Measurements from ENCODE around the gene GALNT14.

The GALNT14 gene

GRCh38 chr2:31136000-31136399 is 2.2 kb downstream of the GALNT14 start:
- Histone ChIP-seq H3K27ac (ENCODE audit: low read depth in 2 of 2, low read length in 2 of 2) (no peak overlapping the region), H3K4me1 (ENCODE audit: control insufficient read depth in 2 of 2, insufficient read depth in 2 of 2, low read length in 2 of 2) (peaks cover 4 to 8% of the 10 kb centered on the region in 2 donors), H3K36me3 (ENCODE audit: control insufficient read depth in 2 of 2, insufficient read depth in 2 of 2, low read length in 2 of 2) (no peaks in the 10 kb centered on the region), H3K9ac (ENCODE audit: low read depth in 1 of 2, low read length in 2 of 2) (no peak overlapping the region), H3K9me3 (ENCODE audit: control insufficient read depth in 2 of 2, low read length in 2 of 2) (no peaks in the 10 kb centered on the region), H3K4me3 (ENCODE audit: low read length in 2 of 2) (no peak overlapping the region), H3K27me3 (ENCODE audit: control insufficient read depth in 2 of 2, insufficient read depth in 2 of 2, low read length in 2 of 2) (peaks cover 28 to 41% of the 10 kb centered on the region in 2 donors)

- Histone ChIP-seq H3K36me3 (ENCODE audit: control insufficient read depth in 2 of 2, insufficient read depth in 2 of 2, low read length in 2 of 2) (no peaks in the 10 kb centered on the region), H3K4me1 (ENCODE audit: control insufficient read depth in 2 of 2, insufficient read depth in 2 of 2, low read length in 2 of 2) (peaks cover 4 to 8% of the 10 kb centered on the region in 2 donors), H3K9ac (ENCODE audit: low read depth in 1 of 2, low read length in 2 of 2) (no peak overlapping the region), H3K9me3 (ENCODE audit: control insufficient read depth in 2 of 2, low read length in 2 of 2) (no peaks in the 10 kb centered on the region), H3K27me3 (ENCODE audit: control insufficient read depth in 2 of 2, insufficient read depth in 2 of 2, low read length in 2 of 2) (peaks cover 28 to 40% of the 10 kb centered on the region in 2 donors), H3K27ac (ENCODE audit: low read depth in 2 of 2, low read length in 2 of 2) (no peak overlapping the region), H3K4me3 (ENCODE audit: low read length in 2 of 2) (no peak overlapping the region)
Observed at GRCh38 chr2:31134480-31134879, 3.8 kb downstream of the GALNT14 start.

- Histone ChIP-seq H3K27me3 (ENCODE audit: control insufficient read depth in 2 of 2, insufficient read depth in 2 of 2, low read length in 2 of 2) (peaks cover 24 to 32% of the 10 kb centered on the region in 2 donors), H3K36me3 (ENCODE audit: control insufficient read depth in 2 of 2, insufficient read depth in 2 of 2, low read length in 2 of 2) (no peaks in the 10 kb centered on the region), H3K9ac (ENCODE audit: low read depth in 1 of 2, low read length in 2 of 2) (no peak overlapping the region), H3K9me3 (ENCODE audit: control insufficient read depth in 2 of 2, low read length in 2 of 2) (no peaks in the 10 kb centered on the region), H3K4me1 (ENCODE audit: control insufficient read depth in 2 of 2, insufficient read depth in 2 of 2, low read length in 2 of 2) (peaks cover 3 to 5% of the 10 kb centered on the region in 2 donors), H3K4me3 (ENCODE audit: low read length in 2 of 2) (no peak overlapping the region), H3K27ac (ENCODE audit: low read depth in 2 of 2, low read length in 2 of 2) (no peak overlapping the region)
Observed at GRCh38 chr2:31132786-31133185, 5.5 kb downstream of the GALNT14 start.

GRCh38 chr2:31131871-31132270 is 6.4 kb downstream of the GALNT14 start:
- Histone ChIP-seq H3K4me3 (ENCODE audit: low read length in 2 of 2) (no peak overlapping the region), H3K36me3 (ENCODE audit: control insufficient read depth in 2 of 2, insufficient read depth in 2 of 2, low read length in 2 of 2) (no peaks in the 10 kb centered on the region), H3K27me3 (ENCODE audit: control insufficient read depth in 2 of 2, insufficient read depth in 2 of 2, low read length in 2 of 2) (peaks cover 17 to 25% of the 10 kb centered on the region in 2 donors), H3K27ac (ENCODE audit: low read depth in 2 of 2, low read length in 2 of 2) (no peak overlapping the region), H3K9me3 (ENCODE audit: control insufficient read depth in 2 of 2, low read length in 2 of 2) (no peaks in the 10 kb centered on the region), H3K9ac (ENCODE audit: low read depth in 1 of 2, low read length in 2 of 2) (no peak overlapping the region), H3K4me1 (ENCODE audit: control insufficient read depth in 2 of 2, insufficient read depth in 2 of 2, low read length in 2 of 2) (no peaks in the 10 kb centered on the region)

GRCh38 chr2:31129375-31130171 is 8.7 kb downstream of the GALNT14 start:
- Histone ChIP-seq H3K4me3 (ENCODE audit: low read length in 2 of 2) (no peak overlapping the region), H3K9ac (ENCODE audit: low read depth in 1 of 2, low read length in 2 of 2) (no peak overlapping the region), H3K27ac (ENCODE audit: low read depth in 2 of 2, low read length in 2 of 2) (no peak overlapping the region), H3K4me1 (ENCODE audit: control insufficient read depth in 2 of 2, insufficient read depth in 2 of 2, low read length in 2 of 2) (no peaks in the 10 kb centered on the region), H3K36me3 (ENCODE audit: control insufficient read depth in 2 of 2, insufficient read depth in 2 of 2, low read length in 2 of 2) (no peaks in the 10 kb centered on the region), H3K9me3 (ENCODE audit: control insufficient read depth in 2 of 2, low read length in 2 of 2) (no peaks in the 10 kb centered on the region), H3K27me3 (ENCODE audit: control insufficient read depth in 2 of 2, insufficient read depth in 2 of 2, low read length in 2 of 2) (peaks cover 2 to 7% of the 10 kb centered on the region in 2 donors)

- Histone ChIP-seq H3K9me3 (ENCODE audit: control insufficient read depth in 2 of 2, low read length in 2 of 2) (no peaks in the 10 kb centered on the region), H3K27ac (ENCODE audit: low read depth in 2 of 2, low read length in 2 of 2) (no peak overlapping the region), H3K27me3 (ENCODE audit: control insufficient read depth in 2 of 2, insufficient read depth in 2 of 2, low read length in 2 of 2) (no peaks in the 10 kb centered on the region), H3K9ac (ENCODE audit: low read depth in 1 of 2, low read length in 2 of 2) (no peak overlapping the region), H3K4me1 (ENCODE audit: control insufficient read depth in 2 of 2, insufficient read depth in 2 of 2, low read length in 2 of 2) (no peaks in the 10 kb centered on the region), H3K36me3 (ENCODE audit: control insufficient read depth in 2 of 2, insufficient read depth in 2 of 2, low read length in 2 of 2) (no peaks in the 10 kb centered on the region), H3K4me3 (ENCODE audit: low read length in 2 of 2) (no peak overlapping the region)
Observed at GRCh38 chr2:31127931-31128330, 10.3 kb downstream of the GALNT14 start.

- no peaks in the 10 kb centered on the region for H3K4me1 ChIP-seq (ENCODE audit: control insufficient read depth in 2 of 2, insufficient read depth in 2 of 2, low read length in 2 of 2)
- H3K36me3 ChIP-seq (ENCODE audit: control insufficient read depth in 2 of 2, insufficient read depth in 2 of 2, low read length in 2 of 2): no peaks in the 10 kb centered on the region
- no peak overlapping the region for H3K9ac ChIP-seq (ENCODE audit: low read depth in 1 of 2, low read length in 2 of 2)
- no peaks in the 10 kb centered on the region for H3K27me3 ChIP-seq (ENCODE audit: control insufficient read depth in 2 of 2, insufficient read depth in 2 of 2, low read length in 2 of 2)
- no peaks in the 10 kb centered on the region for H3K9me3 ChIP-seq (ENCODE audit: control insufficient read depth in 2 of 2, low read length in 2 of 2)
- H3K4me3 ChIP-seq (ENCODE audit: low read length in 2 of 2): no peak overlapping the region
- H3K27ac ChIP-seq (ENCODE audit: low read depth in 2 of 2, low read length in 2 of 2): no peak overlapping the region
Observed at GRCh38 chr2:31125918-31126695, 12.1 kb downstream of the GALNT14 start.

GRCh38 chr2:31124904-31125303 is 13.3 kb downstream of the GALNT14 start:
- Histone ChIP-seq H3K27me3 (ENCODE audit: control insufficient read depth in 2 of 2, insufficient read depth in 2 of 2, low read length in 2 of 2) (no peaks in the 10 kb centered on the region), H3K4me3 (ENCODE audit: low read length in 2 of 2) (no peak overlapping the region), H3K4me1 (ENCODE audit: control insufficient read depth in 2 of 2, insufficient read depth in 2 of 2, low read length in 2 of 2) (no peaks in the 10 kb centered on the region), H3K27ac (ENCODE audit: low read depth in 2 of 2, low read length in 2 of 2) (no peak overlapping the region), H3K9ac (ENCODE audit: low read depth in 1 of 2, low read length in 2 of 2) (no peak overlapping the region), H3K9me3 (ENCODE audit: control insufficient read depth in 2 of 2, low read length in 2 of 2) (no peaks in the 10 kb centered on the region), H3K36me3 (ENCODE audit: control insufficient read depth in 2 of 2, insufficient read depth in 2 of 2, low read length in 2 of 2) (no peaks in the 10 kb centered on the region)

GRCh38 chr2:31122133-31122532 is 16.1 kb downstream of the GALNT14 start:
- Histone ChIP-seq H3K4me1 (ENCODE audit: control insufficient read depth in 2 of 2, insufficient read depth in 2 of 2, low read length in 2 of 2) (no peaks in the 10 kb centered on the region), H3K27me3 (ENCODE audit: control insufficient read depth in 2 of 2, insufficient read depth in 2 of 2, low read length in 2 of 2) (no peaks in the 10 kb centered on the region), H3K36me3 (ENCODE audit: control insufficient read depth in 2 of 2, insufficient read depth in 2 of 2, low read length in 2 of 2) (no peaks in the 10 kb centered on the region), H3K27ac (ENCODE audit: low read depth in 2 of 2, low read length in 2 of 2) (no peak overlapping the region), H3K9ac (ENCODE audit: low read depth in 1 of 2, low read length in 2 of 2) (no peak overlapping the region), H3K9me3 (ENCODE audit: control insufficient read depth in 2 of 2, low read length in 2 of 2) (no peaks in the 10 kb centered on the region), H3K4me3 (ENCODE audit: low read length in 2 of 2) (no peak overlapping the region)

GRCh38 chr2:31113765-31114164 is 24.5 kb downstream of the GALNT14 start:
- Histone ChIP-seq H3K9me3 (ENCODE audit: control insufficient read depth in 2 of 2, low read length in 2 of 2) (no peaks in the 10 kb centered on the region), H3K4me1 (ENCODE audit: control insufficient read depth in 2 of 2, insufficient read depth in 2 of 2, low read length in 2 of 2) (no peaks in the 10 kb centered on the region), H3K36me3 (ENCODE audit: control insufficient read depth in 2 of 2, insufficient read depth in 2 of 2, low read length in 2 of 2) (no peaks in the 10 kb centered on the region), H3K4me3 (ENCODE audit: low read length in 2 of 2) (no peak overlapping the region), H3K27me3 (ENCODE audit: control insufficient read depth in 2 of 2, insufficient read depth in 2 of 2, low read length in 2 of 2) (peaks cover 0 to 2% of the 10 kb centered on the region in 2 donors), H3K27ac (ENCODE audit: low read depth in 2 of 2, low read length in 2 of 2) (no peak overlapping the region), H3K9ac (ENCODE audit: low read depth in 1 of 2, low read length in 2 of 2) (no peak overlapping the region)

Measured in mucosa of rectum (tissue), 2 donors.